WI38 (cell line): ENCODE results near the gene ELOVL2.
A peak's percentile ranks its signal among the peaks of the same experiment; 100 is the strongest.

Source experiments
- H3K4me3 ChIP-seq: 2 replicates; pipeline ENCODE4 v1.5.1; 2011; ENCODE audit warnings: low read depth, mild to moderate bottlenecking, control low read depth, low read length
- CTCF ChIP-seq: IDR thresholded peaks from 2 replicates; pipeline ENCODE4 v1.5.1; 2012; ENCODE audit warnings: low read depth, mild to moderate bottlenecking, control low read depth, low read length

ELOVL2 gene

GRCh38 chr6:11042025-11042749, 1.9 kb downstream of the ELOVL2 start:
- TF ChIP-seq CTCF, result no peak
- peak overlapping the region; percentile 69 for H3K4me3 ChIP-seq

- no peak for TF ChIP-seq CTCF
- H3K4me3 ChIP-seq, result no peak overlapping the region
Measured at GRCh38 chr6:11040134-11040533, 4.0 kb downstream of the ELOVL2 start.

- H3K4me3 ChIP-seq, result no peak overlapping the region
- no peak for TF ChIP-seq CTCF
Measured at GRCh38 chr6:11039040-11039439, 5.1 kb downstream of the ELOVL2 start.

GRCh38 chr6:11036977-11037430, 7.1 kb downstream of the ELOVL2 start:
- TF ChIP-seq CTCF, result no peak
- no peak overlapping the region for H3K4me3 ChIP-seq

GRCh38 chr6:11036351-11036740, 7.8 kb downstream of the ELOVL2 start:
- no peak for TF ChIP-seq CTCF

GRCh38 chr6:11035616-11036350, 8.3 kb downstream of the ELOVL2 start:
- no peak for TF ChIP-seq CTCF
- no peak overlapping the region for H3K4me3 ChIP-seq

More at GRCh38 chr6:11036351-11036740, 7.8 kb downstream of the ELOVL2 start:
- no peak overlapping the region for H3K4me3 ChIP-seq

GRCh38 chr6:11033825-11034224, 10.3 kb downstream of the ELOVL2 start:
- no peak overlapping the region for H3K4me3 ChIP-seq
- TF ChIP-seq CTCF, result no peak
